ENCODE measurements around the gene EPHB1. TPM values are rescaled to one million over a fixed set of nuclear protein-coding genes. Genes with fewer than 3 reads are reported as not detected.

EPHB1 gene
- total RNA-seq, 1 donor from 2014 or later: 1.8 TPM

GRCh38 chr3:135238871-135239614 lies 444.0 kb downstream of the EPHB1 start:
- Mint-ChIP-seq H3K9me3 (ENCODE audit: low read depth) (peaks cover 3% of the 10 kb centered on the region), H3K4me3 (ENCODE audit: low read depth) (no peak overlapping the region), H3K27me3 (peaks cover 9% of the 10 kb centered on the region), H3K4me1 (ENCODE audit: low read depth) (no peaks in the 10 kb centered on the region), H3K27ac (no peak overlapping the region), H3K36me3 (ENCODE audit: insufficient read depth) (peaks cover 3% of the 10 kb centered on the region)
- DNase-seq (ENCODE audit: low spot score, unreplicated experiment): no peak
- TF ChIP-seq CTCF (IDR thresholded peaks at IDR 0.05; ENCODE audit: unreplicated experiment): no peak

GRCh38 chr3:135239615-135239884 lies 444.5 kb downstream of the EPHB1 start:
- no peaks in the 10 kb centered on the region for H3K36me3 Mint-ChIP-seq (ENCODE audit: insufficient read depth)
- H3K4me3 Mint-ChIP-seq (ENCODE audit: low read depth): no peak overlapping the region
- H3K4me1 Mint-ChIP-seq (ENCODE audit: low read depth): no peaks in the 10 kb centered on the region
- peaks cover 9% of the 10 kb centered on the region for H3K27me3 Mint-ChIP-seq
- H3K27ac Mint-ChIP-seq: no peak overlapping the region
- H3K9me3 Mint-ChIP-seq (ENCODE audit: low read depth): no peaks in the 10 kb centered on the region
- TF ChIP-seq CTCF (IDR thresholded peaks at IDR 0.05; ENCODE audit: unreplicated experiment): no peak
- no peak for DNase-seq (ENCODE audit: low spot score, unreplicated experiment)

GRCh38 chr3:135240426-135240825 lies 445.4 kb downstream of the EPHB1 start:
- no peak for DNase-seq (ENCODE audit: low spot score, unreplicated experiment)
- Mint-ChIP-seq H3K4me1 (ENCODE audit: low read depth) (no peaks in the 10 kb centered on the region), H3K27ac (no peak overlapping the region), H3K27me3 (peaks cover 9% of the 10 kb centered on the region), H3K9me3 (ENCODE audit: low read depth) (no peaks in the 10 kb centered on the region), H3K36me3 (ENCODE audit: insufficient read depth) (no peaks in the 10 kb centered on the region), H3K4me3 (ENCODE audit: low read depth) (no peak overlapping the region)
- TF ChIP-seq CTCF (IDR thresholded peaks at IDR 0.05; ENCODE audit: unreplicated experiment): no peak

GRCh38 chr3:135242285-135242684 lies 447.2 kb downstream of the EPHB1 start:
- Mint-ChIP-seq H3K36me3 (ENCODE audit: insufficient read depth) (no peaks in the 10 kb centered on the region), H3K4me1 (ENCODE audit: low read depth) (no peaks in the 10 kb centered on the region), H3K27me3 (peaks cover 9% of the 10 kb centered on the region), H3K27ac (no peak overlapping the region), H3K9me3 (ENCODE audit: low read depth) (no peaks in the 10 kb centered on the region), H3K4me3 (ENCODE audit: low read depth) (no peak overlapping the region)
- DNase-seq (ENCODE audit: low spot score, unreplicated experiment): no peak
- no peak for TF ChIP-seq CTCF (IDR thresholded peaks at IDR 0.05; ENCODE audit: unreplicated experiment)

GRCh38 chr3:135243616-135244015 lies 448.6 kb downstream of the EPHB1 start:
- H3K27ac Mint-ChIP-seq: no peak overlapping the region
- no peak overlapping the region for H3K4me3 Mint-ChIP-seq (ENCODE audit: low read depth)
- H3K27me3 Mint-ChIP-seq: peaks cover 6% of the 10 kb centered on the region
- H3K36me3 Mint-ChIP-seq (ENCODE audit: insufficient read depth): no peaks in the 10 kb centered on the region
- no peaks in the 10 kb centered on the region for H3K9me3 Mint-ChIP-seq (ENCODE audit: low read depth)
- H3K4me1 Mint-ChIP-seq (ENCODE audit: low read depth): no peaks in the 10 kb centered on the region
- no peak for DNase-seq (ENCODE audit: low spot score, unreplicated experiment)
- TF ChIP-seq CTCF (IDR thresholded peaks at IDR 0.05; ENCODE audit: unreplicated experiment): no peak
